ENCODE results near the gene CIDEB.

The CIDEB gene

GRCh38 chr14:24300326-24300980 lies 7.3 kb downstream of the CIDEB start:
- no peaks in the 10 kb centered on the region for H3K9me3 ChIP-seq (ENCODE audit: control insufficient read depth, low read length)
- peaks cover 38% of the 10 kb centered on the region for H3K36me3 ChIP-seq (ENCODE audit: control insufficient read depth, insufficient read depth, low read length)
- no peaks in the 10 kb centered on the region for H3K27me3 ChIP-seq (ENCODE audit: control insufficient read depth, insufficient read depth, low read length, poor library complexity, severe bottlenecking)
- H3K27ac ChIP-seq (ENCODE audit: insufficient read depth, low read depth, low read length, poor library complexity, severe bottlenecking) = no peak overlapping the region
- peak overlapping the region; percentile 92 for H3K4me3 ChIP-seq (ENCODE audit: insufficient read depth, low read depth, low read length)
- peaks cover 7% of the 10 kb centered on the region for H3K4me1 ChIP-seq (ENCODE audit: control insufficient read depth, insufficient read depth, low read length)
- WGBS, 2 experiments = 43% methylated on average over 16 of the region's 16 CpGs

GRCh38 chr14:24299255-24300191 lies 8.3 kb downstream of the CIDEB start, which contains the start of the genes DHRS1 and NOP9:
DHRS1 (minus strand) TSS chr14:24299780; CDS start chr14:24299106, 674 bp downstream.
NOP9 (plus strand) TSS chr14:24299850; CDS start chr14:24299955, 105 bp downstream.
- H3K27ac ChIP-seq (ENCODE audit: insufficient read depth, low read depth, low read length, poor library complexity, severe bottlenecking) = peak within 1 kb of the TSS; percentile 44
- H3K27me3 ChIP-seq (ENCODE audit: control insufficient read depth, insufficient read depth, low read length, poor library complexity, severe bottlenecking) = no peaks in the 10 kb centered on the region

GRCh38 chr14:24298892-24299254 lies 8.9 kb downstream of the CIDEB start:
- WGBS, 2 experiments = 78 to 81% methylated on average over 7 of the region's 7 CpGs
- Histone ChIP-seq H3K36me3 (ENCODE audit: control insufficient read depth, insufficient read depth, low read length) (peaks cover 26% of the 10 kb centered on the region), H3K9me3 (ENCODE audit: control insufficient read depth, low read length) (no peaks in the 10 kb centered on the region), H3K4me1 (ENCODE audit: control insufficient read depth, insufficient read depth, low read length) (peaks cover 7% of the 10 kb centered on the region), H3K4me3 (ENCODE audit: insufficient read depth, low read depth, low read length) (peak overlapping the region; percentile 92), H3K27me3 (ENCODE audit: control insufficient read depth, insufficient read depth, low read length, poor library complexity, severe bottlenecking) (no peaks in the 10 kb centered on the region), H3K27ac (ENCODE audit: insufficient read depth, low read depth, low read length, poor library complexity, severe bottlenecking) (no peak overlapping the region)

More at GRCh38 chr14:24299255-24300191, 8.3 kb downstream of the CIDEB start, which contains the start of the genes DHRS1 and NOP9:
- H3K4me3 ChIP-seq (ENCODE audit: insufficient read depth, low read depth, low read length) = peak within 1 kb of the TSS; percentile 92
- WGBS, 2 experiments = 1% methylated on average over 75 of the region's 75 CpGs
- H3K36me3 ChIP-seq (ENCODE audit: control insufficient read depth, insufficient read depth, low read length) = peaks cover 31% of the 10 kb centered on the region
- no peaks in the 10 kb centered on the region for H3K9me3 ChIP-seq (ENCODE audit: control insufficient read depth, low read length)
- peaks cover 7% of the 10 kb centered on the region for H3K4me1 ChIP-seq (ENCODE audit: control insufficient read depth, insufficient read depth, low read length)

GRCh38 chr14:24297190-24297964 lies 10.4 kb downstream of the CIDEB start:
- H3K4me1 ChIP-seq (ENCODE audit: control insufficient read depth, insufficient read depth, low read length) = peaks cover 7% of the 10 kb centered on the region
- no peaks in the 10 kb centered on the region for H3K9me3 ChIP-seq (ENCODE audit: control insufficient read depth, low read length)
- 56 to 61% methylated on average over 5 of the region's 5 CpGs for WGBS, 2 experiments
- H3K36me3 ChIP-seq (ENCODE audit: control insufficient read depth, insufficient read depth, low read length) = peaks cover 13% of the 10 kb centered on the region
- no peak overlapping the region for H3K27ac ChIP-seq (ENCODE audit: insufficient read depth, low read depth, low read length, poor library complexity, severe bottlenecking)
- H3K27me3 ChIP-seq (ENCODE audit: control insufficient read depth, insufficient read depth, low read length, poor library complexity, severe bottlenecking) = no peaks in the 10 kb centered on the region
- no peak overlapping the region for H3K4me3 ChIP-seq (ENCODE audit: insufficient read depth, low read depth, low read length)

- H3K4me3 ChIP-seq (ENCODE audit: insufficient read depth, low read depth, low read length) = no peak overlapping the region
- no peaks in the 10 kb centered on the region for H3K27me3 ChIP-seq (ENCODE audit: control insufficient read depth, insufficient read depth, low read length, poor library complexity, severe bottlenecking)
- H3K4me1 ChIP-seq (ENCODE audit: control insufficient read depth, insufficient read depth, low read length) = peaks cover 7% of the 10 kb centered on the region
- 68 to 71% methylated on average over 12 of the region's 12 CpGs for WGBS, 2 experiments
- no peak overlapping the region for H3K27ac ChIP-seq (ENCODE audit: insufficient read depth, low read depth, low read length, poor library complexity, severe bottlenecking)
- H3K9me3 ChIP-seq (ENCODE audit: control insufficient read depth, low read length) = no peaks in the 10 kb centered on the region
- peaks cover 5% of the 10 kb centered on the region for H3K36me3 ChIP-seq (ENCODE audit: control insufficient read depth, insufficient read depth, low read length)
Measured at GRCh38 chr14:24296341-24297157, 11.2 kb downstream of the CIDEB start.

- no peak overlapping the region for H3K27ac ChIP-seq (ENCODE audit: insufficient read depth, low read depth, low read length, poor library complexity, severe bottlenecking)
- no peak overlapping the region for H3K4me3 ChIP-seq (ENCODE audit: insufficient read depth, low read depth, low read length)
- no peaks in the 10 kb centered on the region for H3K4me1 ChIP-seq (ENCODE audit: control insufficient read depth, insufficient read depth, low read length)
- H3K9me3 ChIP-seq (ENCODE audit: control insufficient read depth, low read length) = no peaks in the 10 kb centered on the region
- peaks cover 5% of the 10 kb centered on the region for H3K36me3 ChIP-seq (ENCODE audit: control insufficient read depth, insufficient read depth, low read length)
- 93 to 100% methylated on average over 1 of the region's 2 CpGs for WGBS, 2 experiments
- no peaks in the 10 kb centered on the region for H3K27me3 ChIP-seq (ENCODE audit: control insufficient read depth, insufficient read depth, low read length, poor library complexity, severe bottlenecking)
Measured at GRCh38 chr14:24293525-24293924, 14.3 kb downstream of the CIDEB start.

- 93 to 94% methylated on average over 11 of the region's 11 CpGs for WGBS, 2 experiments
- no peak overlapping the region for H3K27ac ChIP-seq (ENCODE audit: insufficient read depth, low read depth, low read length, poor library complexity, severe bottlenecking)
- no peaks in the 10 kb centered on the region for H3K4me1 ChIP-seq (ENCODE audit: control insufficient read depth, insufficient read depth, low read length)
- no peak overlapping the region for H3K4me3 ChIP-seq (ENCODE audit: insufficient read depth, low read depth, low read length)
- H3K27me3 ChIP-seq (ENCODE audit: control insufficient read depth, insufficient read depth, low read length, poor library complexity, severe bottlenecking) = no peaks in the 10 kb centered on the region
- no peaks in the 10 kb centered on the region for H3K9me3 ChIP-seq (ENCODE audit: control insufficient read depth, low read length)
- H3K36me3 ChIP-seq (ENCODE audit: control insufficient read depth, insufficient read depth, low read length) = peaks cover 5% of the 10 kb centered on the region
Measured at GRCh38 chr14:24292118-24292807, 15.5 kb downstream of the CIDEB start.

GRCh38 chr14:24291446-24292117 lies 16.2 kb downstream of the CIDEB start:
- Histone ChIP-seq H3K4me3 (ENCODE audit: insufficient read depth, low read depth, low read length) (no peak overlapping the region), H3K4me1 (ENCODE audit: control insufficient read depth, insufficient read depth, low read length) (no peaks in the 10 kb centered on the region), H3K27ac (ENCODE audit: insufficient read depth, low read depth, low read length, poor library complexity, severe bottlenecking) (no peak overlapping the region), H3K36me3 (ENCODE audit: control insufficient read depth, insufficient read depth, low read length) (peaks cover 5% of the 10 kb centered on the region), H3K27me3 (ENCODE audit: control insufficient read depth, insufficient read depth, low read length, poor library complexity, severe bottlenecking) (no peaks in the 10 kb centered on the region), H3K9me3 (ENCODE audit: control insufficient read depth, low read length) (no peaks in the 10 kb centered on the region)
- 94 to 96% methylated on average over 3 of the region's 3 CpGs for WGBS, 2 experiments
